HG03575 (cell line): Measurements from ENCODE around the gene SCART1.
"Not testable (repeated sequence)": the region's sequence is repeated elsewhere in the genome, so short reads cannot be mapped to it uniquely, and the experiment has no call there.

ENCODE experiments used
- ATAC-seq: cut with Tn5 transposase; IDR thresholded peaks from one replicate; pipeline ENCODE4 v1.9.1; 2021; ENCODE audit not compliant: unreplicated experiment, insufficient number of reproducible peaks, low FRiP score; ENCODE audit errors: extremely low read depth

The SCART1 gene

GRCh38 chr10:133465950-133466474 is 12.3 kb downstream of the SCART1 start:
- ATAC-seq = no peak

- no peak for ATAC-seq
These were observed 13.0 kb downstream of the SCART1 start for GRCh38 chr10:133466683-133467275.

GRCh38 chr10:133467286-133467911 is 13.7 kb downstream of the SCART1 start:
- no peak for ATAC-seq

- not testable (repeated sequence) for ATAC-seq
These were observed 15.5 kb downstream of the SCART1 start for GRCh38 chr10:133469205-133469604.

GRCh38 chr10:133471300-133472109 is 17.8 kb downstream of the SCART1 start:
- no peak for ATAC-seq

- ATAC-seq = no peak
These were observed 19.5 kb downstream of the SCART1 start for GRCh38 chr10:133473270-133473669.

GRCh38 chr10:133474027-133474426 is 20.3 kb downstream of the SCART1 start:
- no peak for ATAC-seq

- ATAC-seq = no peak
These were observed 21.1 kb downstream of the SCART1 start for GRCh38 chr10:133474665-133475424.

- no peak for ATAC-seq
These were observed 21.6 kb downstream of the SCART1 start for GRCh38 chr10:133475425-133475734.

GRCh38 chr10:133475821-133476640 is 22.3 kb downstream of the SCART1 start:
- no peak for ATAC-seq

- no peak for ATAC-seq
These were observed 22.9 kb downstream of the SCART1 start for GRCh38 chr10:133476641-133476990.

GRCh38 chr10:133481086-133481643 is 27.4 kb downstream of the SCART1 start:
- ATAC-seq = no peak

GRCh38 chr10:133481657-133482056 is 27.9 kb downstream of the SCART1 start:
- no peak for ATAC-seq

- ATAC-seq = no peak
These were observed 31.1 kb downstream of the SCART1 start for GRCh38 chr10:133484818-133485217.

- ATAC-seq = no peak
These were observed 33.3 kb downstream of the SCART1 start for GRCh38 chr10:133487085-133487484.

- no peak for ATAC-seq
These were observed 34.6 kb downstream of the SCART1 start for GRCh38 chr10:133488354-133488753.

GRCh38 chr10:133489816-133490588 is 36.3 kb downstream of the SCART1 start:
- no peak for ATAC-seq

- ATAC-seq = not testable (repeated sequence)
These were observed 39.8 kb downstream of the SCART1 start for GRCh38 chr10:133493562-133493961.
